Pancreas (tissue), 10 donors: Measurements from ENCODE around the gene MBD2. TPM values are rescaled to one million over a fixed set of nuclear protein-coding genes. Genes with fewer than 3 reads are reported as not detected.

Experiments used
- ATAC-seq, 4 donors: fragments of 200-7000 bp; cut with Tn5 transposase; one replicate each; pipeline versions ENCODE4 v1.8.0 to v1.9.1; 2020; ENCODE audit warnings: mild to moderate bottlenecking in 4 of 4, moderate library complexity in 4 of 4
- DNase-seq, 6 donors: peaks; one replicate each; pipeline ENCODE4 v3.0.0-alpha.2; 2020
- FAIRE-seq: peaks from 2 replicates; lab custom pipeline; 2012; peaks lifted over from hg19 to GRCh38; lab: Jason Lieb, UNC
- H3K27ac ChIP-seq, 4 donors: fragments of 200-600 bp; sonication (generic); 1 replicate in 3 of 4; 2 replicates in 1 of 4; pipeline versions ENCODE4 v1.5.0 to v1.8.0; 2020
- H3K27me3 ChIP-seq, 4 donors: fragments of 200-600 bp; one replicate each; pipeline ENCODE4 v1.8.0; 2021
- H3K36me3 ChIP-seq, 3 donors: fragments of 200-600 bp; sonication (generic) in 1 of 3; one replicate each; pipeline versions ENCODE4 v1.5.0 to v1.8.0; 2020 to 2021
- H3K4me1 ChIP-seq, 3 donors: fragments of 200-600 bp; one replicate each; pipeline ENCODE4 v1.8.0; 2021
- H3K4me3 ChIP-seq, 4 donors: fragments of 200-600 bp; sonication (generic) in 2 of 4; one replicate each; pipeline versions ENCODE4 v1.5.0 to v1.8.0; 2020 to 2021
- H3K9me3 ChIP-seq, 4 donors: fragments of 200-600 bp; one replicate each; pipeline ENCODE4 v1.8.0; 2021
- WGBS, 2 donors: extraction: QIAGEN DNeasy Blood & Tissue Kit; methylation state at CpG; one replicate each; pipeline ENCODE4 v1.1.7; 2013; 5-methylcytosine and 5-hydroxymethylcytosine counted together
- intact Hi-C, 3 donors: fragments of 100-400 bp; cut with DNase I; formaldehyde crosslinking; loops; one replicate each; pipeline versions ENCODE4 v1.11.1 to v1.14.2; 2022
- polyA plus RNA-seq, 2 donors: library from polyadenylated mRNA; stranded (reverse); fragments of 200-250 nt; gene quantifications; one replicate each; pipeline ENCODE4 v1.2.3, GENCODE V29; 2013
- total RNA-seq, 6 donors: library from RNA; stranded (reverse); fragmentation: NEBNext Ultra II Directional in 4 of 6; extraction: Animal tissue kit (Norgen Biotek cat#: 25700) in 4 of 6; gene quantifications; one replicate each; pipeline versions ENCODE4 v1.2.1 to v1.2.4, GENCODE V29; 2021 to 2023
- TF ChIP-seq, protein P1 (sequence below), 4 donors: fragments of 200-600 bp; sonication (generic) in 3 of 4; IDR thresholded peaks; one replicate each; pipeline versions ENCODE4 v1.5.0 to v1.8.0; 2021; ENCODE audit warnings: antibody characterized with exemption in 4 of 4
- donor health status: healthy with polysubstance abuse.
- donor health status: DM: no; HTN: no; CAD: no; lungs with moderate emphysema.
- donor health status: DM: no; HTN: no; CAD: no.
- donor health status: control.
- donor health status: control.
- donor health status: Bipolar disorder and iron deficiency.
- donor health status: DM: yes; HTN: yes; CAD: no.
- donor health status: DM: no; HTN: no; CAD: no.
- donor health status: DM: no; HTN: no; CAD: no.
- donor health status: DM: yes; HTN: yes; CAD: no.

MBD2 gene
- total and polyA plus RNA-seq, 8 donors: 15.7 to 60.5 (median 47.0) TPM

DNA sequence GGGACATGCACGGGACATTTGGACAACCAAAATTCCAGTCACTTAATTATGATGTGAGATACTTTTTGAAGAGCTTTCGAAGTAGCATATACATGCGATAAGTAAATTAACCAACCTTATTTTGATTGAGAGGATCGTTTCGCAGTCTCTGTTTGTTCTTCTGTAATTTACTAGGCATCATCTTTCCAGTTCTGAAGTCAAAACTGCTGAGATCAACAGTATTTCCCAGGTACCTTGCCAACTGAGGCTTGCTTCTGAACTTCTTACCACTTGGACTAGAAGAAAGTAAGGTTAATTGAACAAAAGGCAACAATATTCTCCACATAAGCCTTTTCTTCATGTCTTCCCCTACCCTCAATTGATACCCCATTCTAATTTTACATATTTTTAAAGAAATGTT lies 19.6 kb downstream of the MBD2 start:
- no peaks in the 10 kb centered on the region for H3K27me3 ChIP-seq
- no peak for ATAC-seq

DNA sequence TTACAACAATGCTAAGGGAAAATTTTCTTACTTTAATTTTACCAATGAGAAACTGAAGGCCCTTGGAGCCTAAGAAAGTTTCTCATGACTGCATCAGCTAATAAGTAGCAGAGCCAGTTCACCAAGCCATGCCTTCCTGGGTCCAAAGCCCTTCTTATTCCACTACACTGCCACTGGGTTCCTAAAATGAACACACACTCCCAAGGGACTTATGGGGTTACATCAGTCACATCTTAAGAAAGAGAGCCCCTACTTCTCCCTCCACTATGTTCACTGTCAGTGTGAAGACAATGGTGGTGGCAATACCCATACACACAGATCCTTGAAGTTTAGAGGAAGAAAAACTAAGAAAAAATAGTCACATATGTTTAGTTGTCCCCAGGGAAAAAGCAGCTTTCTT lies 20.6 kb downstream of the MBD2 start:
- ATAC-seq (no peak), FAIRE-seq (no peak), DNase-seq (no peak)
- H3K27me3 ChIP-seq: no peaks in the 10 kb centered on the region
- no peak overlapping the region for H3K4me3 ChIP-seq
- no peak overlapping the region for H3K27ac ChIP-seq
- intact Hi-C loops: no loop called here
- no peaks in the 10 kb centered on the region for H3K9me3 ChIP-seq
- H3K4me1 ChIP-seq: peaks cover 0 to 16% (median 5%) of the 10 kb centered on the region in 3 donors
- H3K36me3 ChIP-seq: peaks cover 0 to 4% (median 0%) of the 10 kb centered on the region in 3 donors
- TF ChIP-seq, protein P1, sequence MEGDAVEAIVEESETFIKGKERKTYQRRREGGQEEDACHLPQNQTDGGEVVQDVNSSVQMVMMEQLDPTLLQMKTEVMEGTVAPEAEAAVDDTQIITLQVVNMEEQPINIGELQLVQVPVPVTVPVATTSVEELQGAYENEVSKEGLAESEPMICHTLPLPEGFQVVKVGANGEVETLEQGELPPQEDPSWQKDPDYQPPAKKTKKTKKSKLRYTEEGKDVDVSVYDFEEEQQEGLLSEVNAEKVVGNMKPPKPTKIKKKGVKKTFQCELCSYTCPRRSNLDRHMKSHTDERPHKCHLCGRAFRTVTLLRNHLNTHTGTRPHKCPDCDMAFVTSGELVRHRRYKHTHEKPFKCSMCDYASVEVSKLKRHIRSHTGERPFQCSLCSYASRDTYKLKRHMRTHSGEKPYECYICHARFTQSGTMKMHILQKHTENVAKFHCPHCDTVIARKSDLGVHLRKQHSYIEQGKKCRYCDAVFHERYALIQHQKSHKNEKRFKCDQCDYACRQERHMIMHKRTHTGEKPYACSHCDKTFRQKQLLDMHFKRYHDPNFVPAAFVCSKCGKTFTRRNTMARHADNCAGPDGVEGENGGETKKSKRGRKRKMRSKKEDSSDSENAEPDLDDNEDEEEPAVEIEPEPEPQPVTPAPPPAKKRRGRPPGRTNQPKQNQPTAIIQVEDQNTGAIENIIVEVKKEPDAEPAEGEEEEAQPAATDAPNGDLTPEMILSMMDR (IDR thresholded peaks at IDR 0.05): no peak

More for the DNA sequence above, 19.6 kb downstream of the MBD2 start:
- Histone ChIP-seq H3K4me3 (no peak overlapping the region), H3K36me3 (peaks cover 0 to 4% (median 0%) of the 10 kb centered on the region in 3 donors), H3K27ac (peak overlapping the region in 2 of 4 donors; percentile 27 to 61), H3K4me1 (peaks cover 0 to 21% (median 5%) of the 10 kb centered on the region in 3 donors), H3K9me3 (no peaks in the 10 kb centered on the region)
- FAIRE-seq: no peak
- intact Hi-C loops: no loop called here
- TF ChIP-seq, protein P1 (IDR thresholded peaks at IDR 0.05): no peak
- no peak for DNase-seq
- 87 to 96% methylated on average over 5 of the region's 5 CpGs for WGBS, 2 donors

DNA sequence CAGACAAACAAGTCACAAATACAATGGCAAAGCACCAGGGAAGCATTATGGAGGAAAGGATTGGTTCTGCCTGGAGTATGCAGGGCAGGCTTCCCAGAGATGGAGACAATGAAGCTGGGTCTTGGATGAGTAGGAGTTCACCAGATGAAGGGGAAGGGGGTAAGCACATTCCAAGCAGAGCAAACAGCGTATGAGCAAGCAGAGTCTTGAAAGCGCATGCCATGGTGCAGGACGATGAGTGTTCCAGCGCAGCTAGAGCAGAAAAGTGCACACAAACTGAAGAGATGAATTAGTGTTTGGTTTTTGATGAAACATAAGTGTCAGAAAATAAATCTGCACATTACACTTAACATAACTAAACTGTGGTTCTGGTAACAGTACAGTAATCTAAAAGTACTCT lies 21.6 kb downstream of the MBD2 start:
- no peak overlapping the region for H3K4me3 ChIP-seq
- 96 to 97% methylated on average over 4 of the region's 4 CpGs for WGBS, 2 donors
- DNase-seq: no peak
- H3K27ac ChIP-seq: no peak overlapping the region
- intact Hi-C loops: no loop called here
- no peak for ATAC-seq
- peaks cover 0 to 4% (median 0%) of the 10 kb centered on the region in 3 donors for H3K36me3 ChIP-seq
- H3K4me1 ChIP-seq: peaks cover 0 to 14% (median 5%) of the 10 kb centered on the region in 3 donors
- no peaks in the 10 kb centered on the region for H3K27me3 ChIP-seq
- no peak for FAIRE-seq
- TF ChIP-seq, protein P1 (IDR thresholded peaks at IDR 0.05): no peak
- H3K9me3 ChIP-seq: no peaks in the 10 kb centered on the region

DNA sequence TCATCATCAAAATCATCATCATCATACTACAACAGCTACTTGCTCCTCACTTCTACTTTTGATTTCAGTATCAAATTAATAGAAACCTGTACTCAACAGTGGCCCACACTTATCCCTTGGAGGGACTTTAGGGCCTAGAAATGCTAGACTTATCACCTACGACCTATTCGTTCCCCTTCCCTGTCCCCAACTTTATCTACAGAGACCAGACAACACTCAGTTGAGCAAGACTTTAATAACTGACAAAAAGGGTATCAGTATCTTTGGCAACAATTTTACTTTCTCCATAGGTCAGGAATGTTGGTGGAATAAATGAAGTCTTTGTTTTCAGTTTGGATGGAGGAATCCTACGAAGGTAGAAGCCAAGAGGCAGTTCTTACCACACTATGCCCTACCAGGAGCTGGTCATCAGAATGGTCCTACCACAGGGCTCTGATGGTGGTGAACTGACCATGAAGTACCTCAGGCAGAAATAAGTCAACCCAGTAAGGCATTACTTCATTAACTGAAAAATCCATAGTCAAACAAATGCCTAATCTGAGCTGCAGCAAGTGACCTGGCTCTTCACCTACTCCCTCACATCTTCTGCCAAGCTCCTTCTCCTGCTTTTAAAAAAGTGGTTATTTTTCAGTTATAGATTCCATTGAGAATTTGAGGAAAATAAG lies 26.6 kb downstream of the MBD2 start:
- peaks cover 0 to 5% (median 0%) of the 10 kb centered on the region in 3 donors for H3K4me1 ChIP-seq
- DNase-seq (no peak), ATAC-seq (peak in 1 of 4 donors; percentile 64), FAIRE-seq (no peak)
- no peak overlapping the region for H3K4me3 ChIP-seq
- H3K27me3 ChIP-seq: no peaks in the 10 kb centered on the region
- no peaks in the 10 kb centered on the region for H3K9me3 ChIP-seq
- no peak overlapping the region for H3K27ac ChIP-seq
- intact Hi-C loops: no loop called here
- WGBS, 2 donors: 71 to 77% methylated on average over 3 of the region's 3 CpGs
- H3K36me3 ChIP-seq: peaks cover 0 to 4% (median 0%) of the 10 kb centered on the region in 3 donors
- TF ChIP-seq, protein P1 (IDR thresholded peaks at IDR 0.05): no peak

DNA sequence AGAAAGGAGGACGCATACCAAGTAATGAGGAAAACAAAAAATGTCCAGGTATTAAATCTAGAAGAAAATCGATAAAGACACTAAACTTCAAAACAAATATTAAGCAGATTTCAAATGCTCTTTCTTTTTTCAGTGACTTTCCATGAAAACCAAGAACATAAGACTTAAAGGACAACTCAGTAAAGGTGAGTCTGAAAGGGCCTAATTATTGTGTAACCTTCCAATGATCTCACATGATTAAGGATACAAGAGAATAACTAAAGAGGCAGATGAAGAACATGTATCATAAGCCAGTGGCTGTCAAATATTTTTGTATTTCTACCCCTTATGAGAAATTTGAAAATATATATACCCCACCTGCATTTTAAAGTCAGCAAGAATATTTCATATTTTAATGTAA lies 30.7 kb downstream of the MBD2 start:
- H3K27ac ChIP-seq: no peak overlapping the region
- WGBS, 2 donors: 88 to 90% methylated on average over 2 of the region's 2 CpGs
- no peak overlapping the region for H3K4me3 ChIP-seq
- no peaks in the 10 kb centered on the region for H3K9me3 ChIP-seq
- no peak for FAIRE-seq
- intact Hi-C loops: no loop called here
- H3K36me3 ChIP-seq: no peaks in the 10 kb centered on the region
- no peaks in the 10 kb centered on the region for H3K27me3 ChIP-seq
- H3K4me1 ChIP-seq: peaks cover 0 to 5% (median 0%) of the 10 kb centered on the region in 3 donors
- ATAC-seq: no peak
- DNase-seq: no peak
- TF ChIP-seq, protein P1 (IDR thresholded peaks at IDR 0.05): no peak
